ENCODE results near the gene BDKRB1.
A peak's percentile ranks its signal among the peaks of the same experiment; 100 is the strongest.

BDKRB1 gene

DNA sequence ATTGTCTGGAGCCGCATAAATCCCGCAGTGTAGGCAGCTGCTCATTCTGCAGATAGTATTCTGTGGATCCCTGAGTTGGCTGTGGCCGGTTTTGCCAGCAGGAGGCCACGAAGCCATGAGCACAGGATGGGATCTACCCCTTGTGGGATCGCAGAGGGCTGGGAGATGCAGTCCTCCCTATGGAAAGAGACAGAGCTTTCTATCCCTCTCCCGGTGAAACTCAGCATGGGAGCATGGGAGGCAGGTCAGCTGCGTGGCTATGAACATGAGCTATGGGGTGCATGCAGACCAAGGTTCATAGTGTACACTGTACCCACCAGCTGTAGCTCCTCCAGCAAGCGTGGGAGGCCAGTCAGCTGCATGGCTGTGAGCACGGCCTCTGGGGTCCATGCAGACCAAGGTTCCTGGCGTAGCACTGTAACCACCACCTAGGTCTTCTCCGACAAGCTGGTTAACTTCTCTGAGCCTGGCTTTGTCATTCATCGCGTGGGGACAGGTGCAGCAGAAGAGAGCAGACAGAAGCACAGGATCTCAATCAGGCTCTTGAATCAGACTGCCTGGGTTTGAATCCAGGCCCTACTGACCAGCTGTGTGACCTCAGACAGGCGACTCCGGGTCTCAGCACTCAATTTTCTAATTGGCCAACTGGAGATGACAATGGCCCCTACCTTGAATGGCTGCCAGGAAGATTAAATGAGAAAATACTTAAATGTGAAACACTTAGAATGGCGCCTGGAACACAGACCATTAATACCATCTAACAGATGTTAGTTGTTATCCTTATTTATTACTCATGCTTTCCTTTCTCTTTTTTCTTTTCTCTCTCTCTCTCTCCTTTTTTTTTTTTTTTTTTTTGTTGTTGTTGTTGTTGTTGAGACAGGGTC, 6.0 kb downstream of the BDKRB1 start:
- no peak for DNase-seq

DNA sequence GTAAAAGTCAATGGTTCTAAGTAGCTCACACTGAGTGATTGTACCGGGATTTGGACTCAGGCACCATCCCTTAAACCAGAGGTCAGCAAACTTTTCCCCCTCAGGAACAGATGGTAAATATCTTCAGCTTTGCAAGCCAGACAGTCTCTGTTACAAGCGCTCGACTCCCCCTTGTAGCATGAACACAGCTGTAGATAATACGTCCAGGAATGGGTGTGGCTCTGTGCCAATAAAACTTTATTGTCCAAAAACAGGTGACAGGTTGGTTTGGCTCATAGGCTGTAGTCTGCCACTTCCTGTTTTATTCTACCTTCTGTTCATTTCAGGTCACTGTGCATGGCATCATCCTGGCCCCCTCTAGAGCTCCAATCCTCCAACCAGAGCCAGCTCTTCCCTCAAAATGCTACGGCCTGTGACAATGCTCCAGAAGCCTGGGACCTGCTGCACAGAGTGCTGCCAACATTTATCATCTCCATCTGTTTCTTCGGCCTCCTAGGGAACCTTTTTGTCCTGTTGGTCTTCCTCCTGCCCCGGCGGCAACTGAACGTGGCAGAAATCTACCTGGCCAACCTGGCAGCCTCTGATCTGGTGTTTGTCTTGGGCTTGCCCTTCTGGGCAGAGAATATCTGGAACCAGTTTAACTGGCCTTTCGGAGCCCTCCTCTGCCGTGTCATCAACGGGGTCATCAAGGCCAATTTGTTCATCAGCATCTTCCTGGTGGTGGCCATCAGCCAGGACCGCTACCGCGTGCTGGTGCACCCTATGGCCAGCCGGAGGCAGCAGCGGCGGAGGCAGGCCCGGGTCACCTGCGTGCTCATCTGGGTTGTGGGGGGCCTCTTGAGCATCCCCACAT, 7.6 kb downstream of the BDKRB1 start:
- DNase-seq: no peak

DNA sequence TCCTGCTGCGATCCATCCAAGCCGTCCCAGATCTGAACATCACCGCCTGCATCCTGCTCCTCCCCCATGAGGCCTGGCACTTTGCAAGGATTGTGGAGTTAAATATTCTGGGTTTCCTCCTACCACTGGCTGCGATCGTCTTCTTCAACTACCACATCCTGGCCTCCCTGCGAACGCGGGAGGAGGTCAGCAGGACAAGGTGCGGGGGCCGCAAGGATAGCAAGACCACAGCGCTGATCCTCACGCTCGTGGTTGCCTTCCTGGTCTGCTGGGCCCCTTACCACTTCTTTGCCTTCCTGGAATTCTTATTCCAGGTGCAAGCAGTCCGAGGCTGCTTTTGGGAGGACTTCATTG, 8.2 kb downstream of the BDKRB1 start:
- no peak for DNase-seq

GRCh38 chr14:96264853-96265252, 8.8 kb downstream of the BDKRB1 start:
- DNase-seq: no peak

GRCh38 chr14:96265383-96266095, 9.5 kb downstream of the BDKRB1 start:
- DNase-seq: no peak

GRCh38 chr14:96267336-96267735, 11.3 kb downstream of the BDKRB1 start:
- DNase-seq: no peak

- no peak for DNase-seq
Measured at GRCh38 chr14:96267916-96268315, 11.9 kb downstream of the BDKRB1 start.

DNA sequence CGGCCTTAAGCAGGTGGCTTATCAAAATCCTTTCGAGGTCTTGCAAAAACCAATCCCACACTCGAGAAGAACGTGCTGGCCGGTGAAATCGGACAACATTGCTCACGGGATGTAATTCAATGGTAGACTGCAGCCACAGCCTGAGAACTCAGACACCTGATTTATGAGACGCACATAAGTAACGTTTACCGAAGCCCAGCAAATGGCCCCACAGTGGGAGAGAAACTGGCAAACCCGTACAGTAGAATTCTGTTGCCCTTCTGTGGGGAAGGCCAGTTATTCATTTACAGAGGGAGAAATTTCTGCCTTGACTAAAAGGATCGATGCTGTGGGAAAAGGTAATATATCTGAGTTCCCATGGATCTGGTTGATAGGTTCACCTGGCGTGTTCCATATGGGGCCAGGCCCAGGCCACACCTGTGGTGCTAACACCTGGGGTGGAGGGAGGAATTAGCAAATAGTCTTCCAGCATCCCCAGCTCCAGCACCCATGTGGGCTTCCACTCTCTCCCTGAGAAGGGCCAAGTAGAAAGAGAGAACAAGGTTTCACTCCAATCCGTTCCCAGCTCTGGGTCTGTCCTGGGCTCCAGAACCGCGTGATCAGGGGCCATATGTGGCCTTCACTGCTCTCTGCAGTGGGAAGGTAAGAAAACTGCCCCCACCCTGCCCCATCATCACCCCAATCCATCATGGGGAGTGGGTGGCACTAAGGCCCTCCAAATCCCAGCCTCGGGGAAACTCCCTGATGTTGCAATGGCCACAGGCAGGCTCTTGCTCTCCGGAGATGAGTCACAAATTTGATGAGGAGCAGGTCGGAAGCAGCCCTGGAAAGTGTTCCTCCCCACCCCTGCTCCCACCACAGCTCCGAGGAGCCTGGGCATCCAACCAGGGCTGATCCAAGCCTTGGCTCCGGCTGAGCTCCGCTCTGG, 12.7 kb downstream of the BDKRB1 start:
- DNase-seq: no peak

GRCh38 chr14:96269359-96269710, 13.3 kb downstream of the BDKRB1 start:
- no peak for DNase-seq

- no peak for DNase-seq
Measured at GRCh38 chr14:96270565-96271420, 14.8 kb downstream of the BDKRB1 start.

- DNase-seq: no peak
Measured at GRCh38 chr14:96271421-96271762, 15.4 kb downstream of the BDKRB1 start.

DNA sequence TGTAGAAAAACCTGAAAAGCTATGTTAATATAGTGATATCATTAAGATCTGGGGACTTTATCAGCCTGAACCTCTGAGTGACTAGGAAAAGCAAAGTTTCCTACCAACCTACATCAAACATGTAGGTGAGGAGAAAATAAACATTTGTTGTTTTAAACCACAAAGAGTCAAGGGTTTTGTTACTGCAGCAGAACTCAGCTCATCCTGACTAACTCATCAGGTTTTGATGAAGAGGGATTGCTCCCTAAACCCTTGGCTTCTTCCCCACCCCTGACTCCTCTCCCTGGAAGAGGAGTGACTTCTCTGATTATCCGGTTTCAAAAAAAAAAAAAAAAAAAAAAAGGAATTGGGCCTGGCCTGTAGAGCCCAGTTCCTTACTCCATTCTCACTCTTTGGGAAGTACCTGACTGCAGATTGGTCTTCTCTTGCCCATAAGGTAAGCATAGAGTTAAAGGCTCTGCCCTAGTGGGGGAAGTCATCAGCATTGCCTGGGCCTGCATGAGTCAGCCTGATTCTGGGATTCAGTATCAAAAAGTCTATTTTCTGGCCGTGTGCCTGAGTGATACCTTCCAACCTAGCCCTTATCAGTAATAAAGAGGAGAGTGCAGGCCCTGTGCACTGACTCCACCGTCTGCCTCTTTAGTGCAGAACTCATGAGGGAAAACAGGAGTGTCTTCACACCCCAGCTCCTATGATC, 16.9 kb downstream of the BDKRB1 start:
- no peak for DNase-seq

GRCh38 chr14:96273629-96274028, 17.6 kb downstream of the BDKRB1 start:
- no peak for DNase-seq

GRCh38 chr14:96274122-96274521, 18.1 kb downstream of the BDKRB1 start:
- no peak for DNase-seq

DNA sequence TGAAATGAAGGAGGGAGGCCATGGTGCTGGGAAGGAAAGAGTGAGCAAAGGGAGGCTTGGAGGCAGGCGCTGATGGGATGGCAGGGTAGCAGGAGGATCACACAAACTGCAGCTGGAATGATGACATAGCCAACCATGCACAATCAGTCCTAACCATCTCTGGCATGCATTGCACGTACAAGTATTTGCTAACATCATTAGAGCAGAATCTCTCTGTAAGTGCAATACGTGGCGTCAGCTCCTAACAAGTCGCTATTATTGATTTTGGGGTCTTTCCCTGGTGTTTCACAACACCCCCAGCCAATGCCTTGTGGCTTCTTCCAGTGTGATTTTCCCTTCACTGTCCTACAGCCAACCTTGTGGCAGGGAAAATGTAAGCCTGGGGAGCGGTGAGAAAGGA, 18.5 kb downstream of the BDKRB1 start:
- no peak for DNase-seq

DNA sequence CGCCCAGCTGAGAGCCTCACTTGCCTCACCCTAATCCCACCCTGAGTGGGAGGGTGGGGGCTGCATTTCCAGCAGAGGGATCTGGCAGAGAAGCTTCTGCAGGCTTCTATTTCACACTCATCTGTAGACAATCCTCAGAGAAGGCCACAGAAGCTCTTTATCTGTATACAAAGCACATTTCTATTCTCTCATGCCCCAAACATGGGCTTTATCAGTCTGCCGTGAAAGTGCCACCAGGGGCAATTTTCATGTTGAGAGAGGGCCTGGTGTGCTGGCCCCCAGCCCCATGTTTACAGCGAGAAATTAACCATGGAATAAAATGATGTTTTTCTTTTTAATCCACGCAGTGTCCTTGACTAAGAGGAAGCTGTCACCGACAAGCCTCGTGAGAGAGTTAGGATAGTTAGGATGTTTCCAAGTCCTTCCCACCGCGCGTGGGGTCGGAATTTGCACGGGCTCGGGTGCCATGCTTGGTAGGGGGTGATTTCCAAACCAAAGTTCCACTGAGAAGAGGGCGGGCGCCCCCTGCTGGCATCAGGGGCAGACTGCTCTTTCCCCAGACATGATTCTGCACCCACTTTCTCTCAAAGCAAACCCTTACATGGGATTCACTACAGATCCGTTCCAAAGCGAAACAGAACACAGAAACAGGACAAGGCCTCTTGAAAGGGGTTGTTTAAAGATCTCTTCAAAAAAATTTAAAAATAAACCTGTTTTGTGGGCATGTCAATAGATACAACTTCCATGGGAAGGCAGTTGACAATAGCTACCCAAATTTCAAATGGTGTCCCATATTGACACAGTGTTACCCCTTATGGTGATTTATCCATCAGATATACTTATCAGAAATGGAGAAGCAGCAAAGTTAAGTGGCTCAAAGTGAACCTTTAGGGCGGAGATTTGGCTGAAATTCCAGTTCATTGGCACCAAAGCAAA, 19.4 kb downstream of the BDKRB1 start:
- peak; percentile 53 for DNase-seq

DNA sequence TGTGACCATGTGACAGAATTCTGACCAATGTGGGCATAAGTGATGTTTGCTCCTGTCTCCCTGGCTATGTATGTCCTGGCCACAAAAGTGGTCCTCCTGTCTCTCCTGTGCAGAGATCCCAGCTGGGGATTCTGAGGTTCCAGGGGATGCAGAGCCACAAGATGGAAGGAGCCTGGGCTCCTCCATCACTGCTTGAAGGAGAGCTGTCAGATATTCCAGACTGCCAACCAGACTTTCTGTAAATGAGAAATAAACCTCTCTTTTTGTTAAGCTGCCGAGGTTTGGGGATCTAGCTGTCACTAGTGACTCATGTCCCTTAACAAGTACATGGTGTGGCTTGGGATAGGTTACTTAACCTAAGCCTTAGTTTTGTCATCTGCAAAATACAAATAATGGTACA, 21.9 kb downstream of the BDKRB1 start:
- DNase-seq: no peak

- DNase-seq: no peak
Measured at GRCh38 chr14:96279564-96279963, 23.6 kb downstream of the BDKRB1 start.

DNA sequence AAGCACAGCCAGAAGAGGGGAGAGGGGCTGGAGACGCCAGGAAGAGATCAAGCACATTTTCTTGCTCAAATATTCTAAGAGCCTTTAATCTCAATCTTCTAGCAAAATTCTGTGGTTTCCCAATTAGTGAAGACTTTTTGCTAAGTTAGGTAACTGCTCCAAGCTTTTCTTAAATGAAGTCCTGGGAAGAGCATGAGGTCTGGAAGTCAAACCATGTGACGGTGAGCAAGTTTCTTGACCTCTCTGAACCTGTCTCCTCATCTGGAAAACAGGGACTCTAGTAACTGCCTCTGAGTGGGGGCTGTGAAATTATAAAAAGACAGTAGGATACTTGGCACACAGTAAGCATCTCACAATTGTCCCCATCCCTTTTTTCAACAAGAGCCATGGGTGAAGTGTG, 24.1 kb downstream of the BDKRB1 start:
- DNase-seq: no peak

GRCh38 chr14:96281486-96281885, 25.5 kb downstream of the BDKRB1 start:
- no peak for DNase-seq
